ENCODE data around the gene MAPK10. TPM values are rescaled to one million over a fixed set of nuclear protein-coding genes. Genes with fewer than 3 reads are reported as not detected.
A peak's percentile ranks its signal among the peaks of the same experiment; 100 is the strongest.

MAPK10 gene
- total RNA-seq, 1 donor from 2014 or later, result 30.7 TPM

DNA sequence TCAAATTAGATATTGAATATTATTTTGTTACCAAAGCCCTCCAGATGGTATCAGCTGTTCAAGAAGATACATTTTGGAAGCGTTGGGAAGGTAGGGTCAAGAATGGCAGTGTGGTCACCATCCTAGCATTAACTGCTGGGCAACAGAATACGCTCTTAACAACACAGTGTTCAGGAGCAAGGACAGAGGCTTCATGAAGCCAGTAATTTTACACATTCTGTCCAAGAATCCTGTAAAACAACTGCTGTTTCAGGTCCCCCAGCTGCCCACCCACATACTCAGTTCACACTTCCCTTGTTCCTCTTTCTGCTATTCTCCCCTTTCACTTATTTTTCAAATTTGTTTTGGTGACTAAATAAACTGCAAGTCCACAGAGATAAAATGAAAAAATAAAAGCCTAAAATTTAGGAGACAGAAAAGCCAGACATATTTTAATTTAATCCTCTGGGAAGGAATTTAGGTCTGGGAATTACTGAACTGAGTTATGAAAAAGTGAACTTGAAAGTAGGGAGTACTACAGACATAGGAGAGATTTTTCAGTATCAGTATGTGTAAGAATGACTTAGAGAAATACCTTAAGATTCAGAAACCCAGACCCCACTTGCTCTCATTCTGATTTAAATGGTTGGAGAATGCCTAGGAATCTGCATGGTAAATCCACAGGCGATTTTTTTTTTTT is 406.7 kb downstream of the MAPK10 start:
- H3K4me1 ChIP-seq, result peaks cover 6% of the 10 kb centered on the region
- no peaks in the 10 kb centered on the region for H3K27me3 ChIP-seq (ENCODE audit: low read depth)
- intact Hi-C loops (cut with DNase I), result no loop called here
- H3K4me3 ChIP-seq, result no peak overlapping the region
- no peak for DNase-seq
- no peak overlapping the region for H3K27ac ChIP-seq
- peak in 1 of 2 donors; percentile 28 for ATAC-seq
- H3K36me3 ChIP-seq, result no peaks in the 10 kb centered on the region
- TF ChIP-seq, protein P1, sequence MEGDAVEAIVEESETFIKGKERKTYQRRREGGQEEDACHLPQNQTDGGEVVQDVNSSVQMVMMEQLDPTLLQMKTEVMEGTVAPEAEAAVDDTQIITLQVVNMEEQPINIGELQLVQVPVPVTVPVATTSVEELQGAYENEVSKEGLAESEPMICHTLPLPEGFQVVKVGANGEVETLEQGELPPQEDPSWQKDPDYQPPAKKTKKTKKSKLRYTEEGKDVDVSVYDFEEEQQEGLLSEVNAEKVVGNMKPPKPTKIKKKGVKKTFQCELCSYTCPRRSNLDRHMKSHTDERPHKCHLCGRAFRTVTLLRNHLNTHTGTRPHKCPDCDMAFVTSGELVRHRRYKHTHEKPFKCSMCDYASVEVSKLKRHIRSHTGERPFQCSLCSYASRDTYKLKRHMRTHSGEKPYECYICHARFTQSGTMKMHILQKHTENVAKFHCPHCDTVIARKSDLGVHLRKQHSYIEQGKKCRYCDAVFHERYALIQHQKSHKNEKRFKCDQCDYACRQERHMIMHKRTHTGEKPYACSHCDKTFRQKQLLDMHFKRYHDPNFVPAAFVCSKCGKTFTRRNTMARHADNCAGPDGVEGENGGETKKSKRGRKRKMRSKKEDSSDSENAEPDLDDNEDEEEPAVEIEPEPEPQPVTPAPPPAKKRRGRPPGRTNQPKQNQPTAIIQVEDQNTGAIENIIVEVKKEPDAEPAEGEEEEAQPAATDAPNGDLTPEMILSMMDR (IDR thresholded peaks at IDR 0.05), result no peak
- H3K9me3 ChIP-seq, result no peaks in the 10 kb centered on the region

DNA sequence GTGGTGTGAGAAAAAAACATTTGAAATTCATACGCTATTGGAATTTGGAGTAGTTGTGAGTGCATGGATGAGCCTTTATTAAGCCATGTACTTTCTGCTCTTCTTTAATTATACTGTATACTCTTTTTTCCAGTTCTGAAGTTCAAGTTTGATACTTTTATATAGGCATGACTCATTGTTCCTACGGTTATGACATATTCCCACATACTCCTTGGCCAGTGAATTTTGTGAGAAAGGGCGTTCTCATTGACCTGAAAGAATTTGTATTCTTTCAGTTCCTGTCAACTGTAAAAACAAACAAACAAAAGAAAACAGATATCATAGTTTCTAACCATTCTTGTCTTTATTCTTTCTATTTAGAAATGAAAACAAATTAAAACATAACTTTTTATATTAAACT is 407.3 kb downstream of the MAPK10 start:
- DNase-seq (no peak), ATAC-seq (no peak)
- Histone ChIP-seq H3K27ac (no peak overlapping the region), H3K27me3 (ENCODE audit: low read depth) (no peaks in the 10 kb centered on the region), H3K4me1 (peaks cover 6% of the 10 kb centered on the region), H3K4me3 (no peak overlapping the region), H3K36me3 (no peaks in the 10 kb centered on the region), H3K9me3 (no peaks in the 10 kb centered on the region)
- TF ChIP-seq, protein P1 (IDR thresholded peaks at IDR 0.05), result no peak
- intact Hi-C loops (cut with DNase I), result no loop called here

DNA sequence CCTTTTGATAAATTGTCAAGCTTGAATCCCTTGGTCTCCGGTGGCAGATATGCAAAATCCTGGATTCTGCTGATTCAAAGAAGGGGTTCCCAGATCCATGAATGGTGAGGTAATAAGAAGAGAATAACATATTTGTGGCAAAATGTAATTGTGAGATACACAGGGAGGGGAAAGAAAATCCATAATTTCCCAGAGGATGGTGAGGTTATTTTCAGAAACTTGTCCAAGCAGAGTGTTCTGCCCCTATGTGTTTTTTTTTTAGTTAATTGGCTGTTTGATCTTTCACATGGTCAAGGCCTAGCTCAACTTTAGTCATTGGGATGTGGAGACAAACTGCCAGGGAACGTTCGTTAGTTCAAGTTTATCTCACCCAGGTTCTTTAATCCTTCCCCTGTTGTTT is 408.8 kb downstream of the MAPK10 start:
- TF ChIP-seq, protein P1 (IDR thresholded peaks at IDR 0.05), result no peak
- intact Hi-C loops (cut with DNase I), result no loop called here
- DNase-seq (no peak), ATAC-seq (no peak)
- Histone ChIP-seq H3K27me3 (ENCODE audit: low read depth) (no peaks in the 10 kb centered on the region), H3K36me3 (no peaks in the 10 kb centered on the region), H3K4me3 (no peak overlapping the region), H3K4me1 (peaks cover 6% of the 10 kb centered on the region), H3K27ac (no peak overlapping the region), H3K9me3 (no peaks in the 10 kb centered on the region)

DNA sequence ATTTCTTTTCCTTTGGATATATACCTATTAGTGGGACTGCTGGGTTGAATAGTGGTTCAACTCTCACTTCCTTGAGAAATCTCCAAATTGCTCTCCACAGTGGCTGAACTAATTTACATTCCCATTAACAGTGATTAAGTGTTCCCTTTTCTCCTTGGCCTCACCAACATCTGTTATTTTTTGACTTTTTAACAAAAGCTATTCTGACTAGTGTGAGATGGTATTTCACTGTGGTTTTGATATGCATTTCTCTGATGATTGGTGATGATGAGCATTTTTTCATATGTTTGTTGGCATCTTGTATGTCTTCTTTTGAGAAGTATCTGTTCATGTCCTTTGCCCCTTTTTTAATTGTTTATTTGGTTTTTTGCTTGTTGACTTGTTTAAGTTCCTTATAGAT is 413.0 kb downstream of the MAPK10 start:
- no peaks in the 10 kb centered on the region for H3K4me1 ChIP-seq
- intact Hi-C loops (cut with DNase I), result no loop called here
- no peaks in the 10 kb centered on the region for H3K27me3 ChIP-seq (ENCODE audit: low read depth)
- no peak overlapping the region for H3K27ac ChIP-seq
- TF ChIP-seq, protein P1 (IDR thresholded peaks at IDR 0.05), result no peak
- ATAC-seq (no peak), DNase-seq (no peak)
- no peaks in the 10 kb centered on the region for H3K9me3 ChIP-seq
- H3K36me3 ChIP-seq, result no peaks in the 10 kb centered on the region
- no peak overlapping the region for H3K4me3 ChIP-seq

DNA sequence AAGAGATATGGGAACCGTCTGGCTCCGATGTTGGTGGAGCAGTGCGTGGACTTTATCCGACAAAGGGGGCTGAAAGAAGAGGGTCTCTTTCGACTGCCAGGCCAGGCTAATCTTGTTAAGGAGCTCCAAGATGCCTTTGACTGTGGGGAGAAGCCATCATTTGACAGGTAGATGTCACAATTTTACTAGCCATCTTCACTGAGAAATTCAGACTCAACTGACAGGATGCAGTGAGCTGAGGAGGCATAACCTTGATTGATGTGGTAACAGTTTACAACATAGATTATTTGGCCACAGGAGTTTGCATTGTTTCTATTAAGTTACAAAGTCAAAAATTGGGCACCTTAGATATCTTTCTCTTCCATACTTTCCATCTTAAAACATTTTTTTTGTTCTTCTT is 417.7 kb downstream of the MAPK10 start:
- no peaks in the 10 kb centered on the region for H3K4me1 ChIP-seq
- intact Hi-C loops (cut with DNase I), result no loop called here
- TF ChIP-seq, protein P1 (IDR thresholded peaks at IDR 0.05), result no peak
- ATAC-seq (no peak), DNase-seq (no peak)
- H3K9me3 ChIP-seq, result no peaks in the 10 kb centered on the region
- H3K27me3 ChIP-seq (ENCODE audit: low read depth), result no peaks in the 10 kb centered on the region
- no peak overlapping the region for H3K4me3 ChIP-seq
- H3K27ac ChIP-seq, result no peak overlapping the region
- H3K36me3 ChIP-seq, result no peaks in the 10 kb centered on the region
